Naive B cell (primary cell): ENCODE measurements around the gene CDH23. TPM values are rescaled to one million over a fixed set of nuclear protein-coding genes. Genes with fewer than 3 reads are reported as not detected.

Source experiments
- ATAC-seq, 2 donors: fragments of 150-1000 bp; cut with Tn5 transposase; 2 replicates each; pipeline ENCODE4 v1.10.0; 2021; ENCODE audit warnings: low read depth in 2 of 2, mild to moderate bottlenecking in 2 of 2, moderate library complexity in 2 of 2
- DNase-seq: peaks from one replicate; pipeline ENCODE4 v3.0.0; 2022
- H3K27ac Mint-ChIP-seq, 6 donors: one replicate each; pipeline ENCODE4 v1.8.0; 2020 to 2022; ENCODE audit warnings: mild to moderate bottlenecking in 6 of 6, mixed read lengths in 6 of 6, moderate library complexity in 5 of 6, inconsistent platforms in 2 of 6
- H3K27me3 Mint-ChIP-seq, 3 donors: one replicate each; pipeline ENCODE4 v1.8.0; 2021 to 2022; ENCODE audit warnings: mixed read lengths in 3 of 3, mild to moderate bottlenecking in 1 of 3
- H3K36me3 Mint-ChIP-seq, 2 donors: one replicate each; pipeline ENCODE4 v1.8.0; 2020 to 2022; ENCODE audit warnings: mixed read lengths in 2 of 2, inconsistent platforms in 1 of 2, mild to moderate bottlenecking in 1 of 2
- H3K4me1 Mint-ChIP-seq, 3 donors: one replicate each; pipeline ENCODE4 v1.8.0; 2020 to 2022; ENCODE audit warnings: mixed read lengths in 3 of 3, inconsistent platforms in 1 of 3, mild to moderate bottlenecking in 1 of 3, moderate library complexity in 1 of 3
- H3K4me3 Mint-ChIP-seq, 8 donors: one replicate each; pipeline ENCODE4 v1.8.0; 2020 to 2022; ENCODE audit warnings: mild to moderate bottlenecking in 8 of 8, mixed read lengths in 8 of 8, moderate library complexity in 8 of 8, inconsistent platforms in 2 of 8
- H3K9me3 Mint-ChIP-seq, 7 donors: one replicate each; pipeline ENCODE4 v1.8.0; 2020 to 2022; ENCODE audit warnings: mixed read lengths in 7 of 7, mild to moderate bottlenecking in 5 of 7, inconsistent platforms in 2 of 7, moderate library complexity in 1 of 7
- polyA plus RNA-seq, 6 donors: library from polyadenylated mRNA; unstranded; fragments of 300-500 nt; fragmentation: Illumina TruSeq; gene quantifications; one replicate each; pipeline ENCODE4 v1.2.3, GENCODE V29; 2021; ENCODE audit warnings: low read depth in 6 of 6

Gene CDH23
- polyA plus RNA-seq, 6 donors from 2014 or later = 0.05 to 0.62 (median 0.21) TPM; not detected in 2

DNA sequence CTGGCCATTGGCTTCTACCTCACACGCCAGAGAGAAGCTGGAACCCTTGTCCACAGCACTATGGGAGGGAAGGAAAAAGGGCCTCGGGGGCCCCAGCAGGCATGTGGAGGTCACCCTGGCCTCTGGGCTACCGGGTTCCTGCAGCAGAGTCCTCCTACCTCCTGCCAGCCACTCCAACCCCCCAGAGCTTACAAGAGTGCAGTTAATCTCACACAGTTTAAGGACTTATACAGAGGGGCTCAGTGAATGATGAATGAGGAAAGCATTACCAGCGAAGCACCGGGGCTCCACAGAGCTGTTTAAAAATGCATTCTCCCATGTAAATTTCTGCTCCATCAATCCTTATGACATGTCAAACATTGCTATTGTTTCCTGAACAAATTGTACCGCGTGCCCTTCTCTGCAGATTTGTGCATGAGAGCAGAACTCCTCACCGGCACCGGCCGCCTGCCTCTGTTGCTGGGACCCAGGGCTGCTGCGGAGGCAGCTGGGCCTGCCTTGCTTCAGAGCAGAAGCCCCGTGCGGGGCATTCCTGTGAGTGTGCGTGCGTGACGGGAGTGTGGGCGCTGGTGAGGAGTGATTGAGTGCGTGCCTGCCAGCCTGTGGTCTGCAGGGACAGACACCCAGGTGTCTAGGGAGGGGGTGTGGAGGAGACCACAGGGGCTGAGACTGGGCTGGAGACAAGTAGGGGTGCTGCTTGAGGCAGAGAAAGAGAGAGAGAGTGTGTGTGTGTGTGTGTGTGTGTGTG, 270.1 kb downstream of the CDH23 start:
- Mint-ChIP-seq H3K27ac (peak overlapping the region in 3 of 6 donors; percentile 21 to 81 (median 28)), H3K4me1 (peaks cover 17 to 32% (median 20%) of the 10 kb centered on the region in 3 donors), H3K4me3 (peak overlapping the region in 6 of 8 donors; percentile 3 to 84 (median 25)), H3K36me3 (no peaks in the 10 kb centered on the region), H3K27me3 (peaks cover 5 to 24% (median 5%) of the 10 kb centered on the region in 3 donors), H3K9me3 (peaks cover 0 to 2% (median 0%) of the 10 kb centered on the region in 7 donors)
- peak; percentile 56 to 60 for ATAC-seq
- peak; percentile 14 for DNase-seq

DNA sequence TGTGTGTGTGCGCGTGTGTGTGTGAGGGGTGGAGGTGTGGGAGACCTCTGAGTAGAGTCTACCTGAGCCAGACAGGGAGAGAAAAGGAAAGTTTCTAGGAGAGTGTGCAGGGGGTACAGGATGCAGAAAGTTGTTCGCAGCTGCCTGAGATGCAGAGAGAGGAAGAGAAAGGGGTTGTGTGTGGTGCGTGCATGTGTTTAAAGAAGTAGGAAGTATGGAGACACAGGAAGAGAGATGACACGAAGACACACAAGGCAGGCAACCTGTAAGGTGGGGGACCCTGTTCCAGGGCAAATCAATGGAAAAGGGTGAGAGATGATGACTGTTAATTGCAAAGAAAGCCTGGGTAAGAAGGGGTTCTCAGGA, 270.6 kb downstream of the CDH23 start:
- H3K4me3 Mint-ChIP-seq = peak overlapping the region in 6 of 8 donors; percentile 3 to 84 (median 25)
- H3K27ac Mint-ChIP-seq = peak overlapping the region in 4 of 6 donors; percentile 0 to 95 (median 51)
- peaks cover 17 to 32% (median 20%) of the 10 kb centered on the region in 3 donors for H3K4me1 Mint-ChIP-seq

GRCh38 chr10:71671994-71672946, 275.6 kb downstream of the CDH23 start:
- Mint-ChIP-seq H3K4me1 (peaks cover 5 to 20% (median 14%) of the 10 kb centered on the region in 3 donors), H3K27ac (no peak overlapping the region), H3K9me3 (no peaks in the 10 kb centered on the region), H3K4me3 (no peak overlapping the region), H3K27me3 (peaks cover 0 to 4% (median 2%) of the 10 kb centered on the region in 3 donors), H3K36me3 (no peaks in the 10 kb centered on the region)
- DNase-seq = no peak
- ATAC-seq = no peak

More for the DNA sequence above, 270.6 kb downstream of the CDH23 start:
- peak; percentile 72 to 76 for ATAC-seq
- Mint-ChIP-seq H3K36me3 (no peaks in the 10 kb centered on the region), H3K27me3 (peaks cover 5 to 24% (median 5%) of the 10 kb centered on the region in 3 donors), H3K9me3 (peaks cover 0 to 1% (median 0%) of the 10 kb centered on the region in 7 donors)
- peak; percentile 22 for DNase-seq

DNA sequence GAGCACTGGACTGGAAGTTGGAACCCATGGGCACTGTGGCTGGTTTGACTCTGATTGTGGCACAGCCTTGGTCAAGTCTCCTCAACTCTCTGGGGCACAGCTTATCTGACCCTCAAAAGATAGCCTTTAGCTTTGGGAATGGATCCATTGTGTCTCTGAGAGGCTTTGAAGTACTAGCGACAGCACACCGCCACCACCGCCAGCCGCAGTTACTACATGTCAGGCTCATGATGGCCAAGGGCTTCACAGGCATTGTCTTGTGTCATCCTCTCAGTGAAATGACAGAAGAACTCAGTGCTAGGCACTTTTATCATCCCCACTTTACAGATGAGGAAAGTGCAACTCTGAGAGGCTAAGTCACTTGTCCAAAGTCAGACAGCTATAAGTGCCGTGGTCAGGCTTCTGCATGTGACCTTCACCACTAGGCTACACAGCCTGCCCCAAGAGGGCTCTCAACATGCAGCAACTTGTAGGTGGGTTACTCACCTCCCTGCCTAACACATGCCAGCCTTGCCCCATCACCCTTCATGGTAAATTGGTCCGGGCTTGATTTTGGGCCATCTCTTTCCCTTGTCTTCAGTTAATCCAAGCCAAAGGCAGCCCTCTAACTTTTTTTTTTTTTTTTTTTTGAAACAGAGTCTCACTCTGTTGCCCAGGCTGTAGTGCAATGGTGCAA, 278.7 kb downstream of the CDH23 start:
- no peak for DNase-seq
- no peak overlapping the region for H3K27ac Mint-ChIP-seq
- no peak overlapping the region for H3K4me3 Mint-ChIP-seq
- H3K4me1 Mint-ChIP-seq = peaks cover 0 to 8% (median 6%) of the 10 kb centered on the region in 3 donors
- H3K9me3 Mint-ChIP-seq = no peaks in the 10 kb centered on the region
- ATAC-seq = no peak
- peaks cover 0 to 17% (median 0%) of the 10 kb centered on the region in 3 donors for H3K27me3 Mint-ChIP-seq
- H3K36me3 Mint-ChIP-seq = no peaks in the 10 kb centered on the region

GRCh38 chr10:71677261-71677660, 280.5 kb downstream of the CDH23 start:
- Mint-ChIP-seq H3K9me3 (no peaks in the 10 kb centered on the region), H3K4me1 (peaks cover 0 to 8% (median 6%) of the 10 kb centered on the region in 3 donors), H3K27ac (no peak overlapping the region), H3K4me3 (no peak overlapping the region), H3K27me3 (peaks cover 0 to 22% (median 4%) of the 10 kb centered on the region in 3 donors), H3K36me3 (no peaks in the 10 kb centered on the region)
- no peak for ATAC-seq
- DNase-seq = no peak

GRCh38 chr10:71678057-71678805, 281.5 kb downstream of the CDH23 start:
- DNase-seq (no peak), ATAC-seq (no peak)
- Mint-ChIP-seq H3K36me3 (no peaks in the 10 kb centered on the region), H3K4me1 (peaks cover 0 to 6% (median 3%) of the 10 kb centered on the region in 3 donors), H3K9me3 (no peaks in the 10 kb centered on the region), H3K27ac (peak overlapping the region in 1 of 6 donors; percentile 80), H3K27me3 (peaks cover 0 to 29% (median 4%) of the 10 kb centered on the region in 3 donors), H3K4me3 (no peak overlapping the region)

DNA sequence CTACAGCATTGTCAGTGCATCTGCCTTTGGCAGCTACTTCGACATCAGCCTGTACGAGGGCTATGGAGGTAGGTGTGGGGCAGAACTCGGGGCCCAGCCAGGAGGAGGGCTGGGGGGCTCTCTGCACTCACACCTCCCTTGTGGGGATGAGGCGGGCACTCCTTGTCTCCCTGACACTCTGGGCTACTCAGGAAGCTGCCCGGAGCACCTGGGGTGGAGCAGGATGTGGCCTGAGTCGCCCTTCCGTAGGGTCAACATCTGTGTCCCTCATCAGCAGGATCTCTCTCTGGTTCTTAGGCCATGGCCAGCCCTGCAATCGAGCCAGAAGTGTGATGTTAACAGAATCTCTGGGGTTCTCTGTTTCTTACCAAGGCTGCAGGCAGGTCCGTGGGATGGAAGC, 282.7 kb downstream of the CDH23 start:
- no peak for DNase-seq
- Mint-ChIP-seq H3K4me1 (peaks cover 5 to 14% (median 13%) of the 10 kb centered on the region in 3 donors), H3K36me3 (no peaks in the 10 kb centered on the region), H3K27me3 (peaks cover 0 to 29% (median 4%) of the 10 kb centered on the region in 3 donors), H3K27ac (no peak overlapping the region), H3K4me3 (no peak overlapping the region), H3K9me3 (no peaks in the 10 kb centered on the region)
- no peak for ATAC-seq

DNA sequence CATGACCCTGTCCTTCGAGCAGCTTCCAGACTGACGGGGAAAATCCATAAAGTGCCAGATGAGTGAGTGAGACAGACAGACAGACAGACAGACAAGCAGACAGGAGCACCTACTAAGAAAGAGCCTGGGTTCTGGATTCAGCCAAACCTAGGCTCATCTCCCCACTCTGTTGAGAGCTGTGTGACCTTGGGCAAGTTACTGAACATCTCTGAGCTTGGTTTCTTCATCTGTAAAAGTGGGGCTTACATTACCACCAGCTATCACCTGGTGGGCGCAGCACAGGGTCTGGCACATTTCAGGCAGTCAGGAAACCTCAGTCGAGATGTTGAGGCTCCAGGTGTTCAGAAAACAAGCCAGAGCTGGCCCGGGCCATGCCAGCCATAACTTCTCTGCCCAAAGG, 285.3 kb downstream of the CDH23 start:
- peaks cover 0 to 38% (median 4%) of the 10 kb centered on the region in 3 donors for H3K27me3 Mint-ChIP-seq
- no peaks in the 10 kb centered on the region for H3K36me3 Mint-ChIP-seq
- H3K27ac Mint-ChIP-seq = no peak overlapping the region
- peaks cover 0 to 2% (median 0%) of the 10 kb centered on the region in 7 donors for H3K9me3 Mint-ChIP-seq
- ATAC-seq (no peak), DNase-seq (no peak)
- peaks cover 8 to 17% (median 16%) of the 10 kb centered on the region in 3 donors for H3K4me1 Mint-ChIP-seq
- no peak overlapping the region for H3K4me3 Mint-ChIP-seq

DNA sequence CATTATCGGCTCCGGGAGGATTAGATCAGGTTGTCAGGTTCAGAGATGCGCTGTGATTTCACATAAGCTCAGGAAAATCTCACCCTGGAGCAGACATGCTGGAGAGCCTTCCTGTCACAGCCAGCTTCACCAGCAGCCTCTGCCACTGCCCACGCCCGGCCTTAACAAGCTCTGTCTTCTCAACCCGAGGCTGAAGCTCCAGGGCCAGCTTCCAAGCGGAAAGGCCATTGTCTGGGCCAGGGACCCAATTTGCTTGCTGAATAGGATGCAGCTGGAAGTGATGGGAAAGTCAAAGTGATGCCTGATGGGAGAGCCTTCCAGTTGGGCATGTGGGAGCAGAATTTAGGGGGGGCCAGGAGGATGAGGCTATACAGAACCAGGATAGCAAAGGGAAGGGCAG, 286.6 kb downstream of the CDH23 start:
- ATAC-seq = no peak
- Mint-ChIP-seq H3K4me3 (no peak overlapping the region), H3K27ac (peak overlapping the region in 2 of 6 donors; percentile 27 to 86)

GRCh38 chr10:71684356-71685173, 287.8 kb downstream of the CDH23 start:
- Mint-ChIP-seq H3K4me1 (peaks cover 13 to 22% (median 19%) of the 10 kb centered on the region in 3 donors), H3K4me3 (no peak overlapping the region), H3K27ac (peak overlapping the region in 2 of 6 donors; percentile 27 to 53), H3K9me3 (peaks cover 5 to 10% (median 6%) of the 10 kb centered on the region in 7 donors), H3K27me3 (peaks cover 0 to 29% (median 4%) of the 10 kb centered on the region in 3 donors), H3K36me3 (peaks cover 0 to 8% of the 10 kb centered on the region in 2 donors)
- ATAC-seq (peak in 1 of 2 donors; percentile 37), DNase-seq (no peak)

More for the DNA sequence above, 286.6 kb downstream of the CDH23 start:
- no peak for DNase-seq
- Mint-ChIP-seq H3K4me1 (peaks cover 12 to 22% (median 19%) of the 10 kb centered on the region in 3 donors), H3K36me3 (peaks cover 0 to 5% of the 10 kb centered on the region in 2 donors), H3K9me3 (peaks cover 4 to 8% (median 5%) of the 10 kb centered on the region in 7 donors), H3K27me3 (peaks cover 0 to 30% (median 4%) of the 10 kb centered on the region in 3 donors)

GRCh38 chr10:71685554-71686232, 289.0 kb downstream of the CDH23 start:
- Mint-ChIP-seq H3K36me3 (peaks cover 0 to 8% of the 10 kb centered on the region in 2 donors), H3K4me1 (peaks cover 13 to 22% (median 19%) of the 10 kb centered on the region in 3 donors), H3K9me3 (peaks cover 5 to 10% (median 6%) of the 10 kb centered on the region in 7 donors), H3K27me3 (peaks cover 0 to 22% (median 4%) of the 10 kb centered on the region in 3 donors), H3K27ac (peak overlapping the region in 1 of 6 donors; percentile 56), H3K4me3 (no peak overlapping the region)
- no peak for DNase-seq
- no peak for ATAC-seq
